Heart left ventricle (tissue), 16 donors: ENCODE data around the gene CNTF. TPM values are rescaled to one million over a fixed set of nuclear protein-coding genes. Genes with fewer than 3 reads are reported as not detected.
A peak's percentile ranks its signal among the peaks of the same experiment; 100 is the strongest.

Experiments used
- ATAC-seq, 4 donors: fragments of 200-7000 bp; cut with Tn5 transposase; one replicate each; pipeline ENCODE4 v1.9.1; 2020 to 2022; ENCODE audit warnings: moderate library complexity in 4 of 4, mild to moderate bottlenecking in 3 of 4, moderate number of reproducible peaks in 1 of 4
- DNase-seq, 5 donors: peaks; one replicate each; pipeline ENCODE4 v3.0.0-alpha.2; 2020
- H3K27ac ChIP-seq, 12 donors: fragments of 200-600 bp; sonication (generic) in 4 of 12; one replicate each; pipeline versions ENCODE4 v1.5.0 to v1.8.0; 2016 to 2022; ENCODE audit warnings: mild to moderate bottlenecking in 2 of 12
- H3K27me3 ChIP-seq, 9 donors: fragments of 200-600 bp; sonication (generic) in 2 of 9; one replicate each; pipeline versions ENCODE4 v1.5.1 to v1.8.0; 2016 to 2022; ENCODE audit warnings: mild to moderate bottlenecking in 3 of 9
- H3K36me3 ChIP-seq, 9 donors: fragments of 200-600 bp; sonication (generic) in 2 of 9; one replicate each; pipeline versions ENCODE4 v1.5.0 to v1.8.0; 2018 to 2022; ENCODE audit warnings: mild to moderate bottlenecking in 2 of 9
- H3K4me1 ChIP-seq, 12 donors: fragments of 200-600 bp; sonication (generic) in 4 of 12; one replicate each; pipeline versions ENCODE4 v1.5.0 to v1.8.0; 2016 to 2022; ENCODE audit warnings: mild to moderate bottlenecking in 3 of 12
- H3K4me3 ChIP-seq, 12 donors: fragments of 200-600 bp; sonication (generic) in 4 of 12; one replicate each; pipeline versions ENCODE4 v1.5.0 to v1.8.0; 2017 to 2022; ENCODE audit warnings: mild to moderate bottlenecking in 9 of 12, moderate library complexity in 4 of 12
- H3K9me3 ChIP-seq, 12 donors: fragments of 200-600 bp; sonication (generic) in 4 of 12; one replicate each; pipeline versions ENCODE4 v1.5.0 to v1.8.0; 2016 to 2022; ENCODE audit warnings: mild to moderate bottlenecking in 1 of 12
- POLR2A ChIP-seq, 2 donors: fragments of 450-650 bp; IDR thresholded peaks; one replicate each; pipeline ENCODE4 v1.6.1; 2017; ENCODE audit warnings: antibody characterized with exemption in 2 of 2, mild to moderate bottlenecking in 2 of 2, moderate library complexity in 2 of 2
- WGBS, 4 donors: extraction: QIAGEN DNeasy Blood & Tissue Kit in 2 of 4; methylation state at CpG; one replicate each; pipeline versions ENCODE4 v1.1.5 to v1.1.7; 2013 to 2018; 5-methylcytosine and 5-hydroxymethylcytosine counted together
- intact Hi-C, 10 donors: fragments of 100-400 bp; cut with DNase I; formaldehyde crosslinking; loops; one replicate each; pipeline versions ENCODE4 v1.11.1 to v1.14.2; 2022
- polyA plus RNA-seq, 2 donors: library from polyadenylated mRNA; stranded (reverse); fragments of 200-250 nt; gene quantifications; one replicate each; pipeline ENCODE4 v1.2.3, GENCODE V29; 2013
- total RNA-seq, 9 donors: library from RNA; depleted of rRNA in 2 of 9; stranded (reverse); fragments of >200 nt in 2 of 9; fragmentation: NEBNext Ultra II Directional in 3 of 9; extraction: Animal tissue kit (Norgen Biotek cat#: 25700) in 3 of 9; gene quantifications; one replicate each; pipeline versions ENCODE4 v1.1.0 to v1.2.4, GENCODE V29; 2016 to 2023
- TF ChIP-seq, protein P1 (sequence below), 12 donors: fragments of 200-600 bp; sonication (generic) in 4 of 12; IDR thresholded peaks; one replicate each; pipeline versions ENCODE4 v1.5.0 to v1.8.0; 2018 to 2022; ENCODE audit warnings: antibody characterized with exemption in 12 of 12, mild to moderate bottlenecking in 5 of 12
- donor health status: ischemic (EF 13 %, LVEDD 7.1; RV severe dilation, severe dysfunction).
- donor health status: healthy with polysubstance abuse.
- donor health status: DM: no; HTN: yes; CAD: no.
- donor health status: DM: no; HTN: no; CAD: no.
- donor health status: ischemic (EF 25% LVEDD 6.9; RV normal size, moderate dysfunction).
- donor health status: ischemic (EF 25% LVEDD 5.7; RV mildly dilated, moderate dysfunction).
- donor health status: healthy.
- donor health status: DM: yes; HTN: yes; CAD: no.
- donor health status: ischemic (EF 35%, LVEDD 5.7; RV mildly dilated, moderate dysfunction).
- donor health status: nonischemic (EF 11% LVEDD 7.7; RV severe dilation, severe dysfunction).
- donor health status: DM: yes; HTN: yes; CAD: no.
- donor health status: PGD.
- donor health status: ischemic (EF 29% LVEDD 5.4; RV normal size, mild dysfunction).
- donor health status: nonischemic (EF 23%, LVEDD 6.1; RV moderate dilation, normal function).

Gene CNTF
- total and polyA plus RNA-seq, 11 donors: 0.19 to 1.5 (median 0.96) TPM

DNA sequence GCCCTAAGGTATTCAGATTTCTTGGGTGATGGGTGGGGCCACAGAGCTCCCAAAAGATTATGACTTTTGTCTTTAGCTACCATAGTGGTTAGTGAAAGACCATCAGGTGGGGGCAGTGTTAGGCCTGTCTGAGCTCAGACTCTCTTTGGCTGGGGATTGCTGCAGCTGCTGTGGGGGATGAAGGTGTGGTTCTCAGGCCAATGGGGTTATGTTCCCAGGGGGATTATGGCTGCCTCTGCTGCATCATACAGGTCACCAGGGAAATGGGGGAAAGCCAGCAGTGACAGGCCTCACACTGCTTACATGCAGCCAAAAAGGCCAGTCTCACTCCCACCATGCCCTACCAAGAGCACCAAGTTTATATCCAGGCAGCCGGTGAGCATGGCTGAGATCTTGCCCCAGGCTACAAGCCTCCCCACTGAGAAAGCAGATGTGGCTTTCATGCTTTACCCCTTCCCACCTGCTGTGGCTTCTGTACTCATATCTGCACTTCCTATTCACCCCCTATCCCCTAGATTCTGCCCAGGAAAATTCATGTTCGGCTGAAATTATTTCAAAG is 24.8 kb downstream of the CNTF start:
- Histone ChIP-seq H3K4me3 (no peak overlapping the region), H3K36me3 (no peaks in the 10 kb centered on the region), H3K4me1 (peaks cover 0 to 16% (median 3%) of the 10 kb centered on the region in 12 donors), H3K27me3 (no peaks in the 10 kb centered on the region), H3K9me3 (peaks cover 0 to 7% (median 0%) of the 10 kb centered on the region in 12 donors), H3K27ac (no peak overlapping the region)
- TF ChIP-seq, protein P1, sequence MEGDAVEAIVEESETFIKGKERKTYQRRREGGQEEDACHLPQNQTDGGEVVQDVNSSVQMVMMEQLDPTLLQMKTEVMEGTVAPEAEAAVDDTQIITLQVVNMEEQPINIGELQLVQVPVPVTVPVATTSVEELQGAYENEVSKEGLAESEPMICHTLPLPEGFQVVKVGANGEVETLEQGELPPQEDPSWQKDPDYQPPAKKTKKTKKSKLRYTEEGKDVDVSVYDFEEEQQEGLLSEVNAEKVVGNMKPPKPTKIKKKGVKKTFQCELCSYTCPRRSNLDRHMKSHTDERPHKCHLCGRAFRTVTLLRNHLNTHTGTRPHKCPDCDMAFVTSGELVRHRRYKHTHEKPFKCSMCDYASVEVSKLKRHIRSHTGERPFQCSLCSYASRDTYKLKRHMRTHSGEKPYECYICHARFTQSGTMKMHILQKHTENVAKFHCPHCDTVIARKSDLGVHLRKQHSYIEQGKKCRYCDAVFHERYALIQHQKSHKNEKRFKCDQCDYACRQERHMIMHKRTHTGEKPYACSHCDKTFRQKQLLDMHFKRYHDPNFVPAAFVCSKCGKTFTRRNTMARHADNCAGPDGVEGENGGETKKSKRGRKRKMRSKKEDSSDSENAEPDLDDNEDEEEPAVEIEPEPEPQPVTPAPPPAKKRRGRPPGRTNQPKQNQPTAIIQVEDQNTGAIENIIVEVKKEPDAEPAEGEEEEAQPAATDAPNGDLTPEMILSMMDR (IDR thresholded peaks at IDR 0.05): no peak
- 78 to 82% (median 81%) methylated on average over 2 of the region's 2 CpGs for WGBS, 4 donors
- DNase-seq (no peak), ATAC-seq (no peak)
- intact Hi-C loops: no loop called here

GRCh38 chr11:58647866-58648265 is 25.4 kb downstream of the CNTF start:
- no peak for TF ChIP-seq POLR2A (IDR thresholded peaks at IDR 0.05)
- TF ChIP-seq, protein P1 (IDR thresholded peaks at IDR 0.05): no peak
- ATAC-seq (no peak), DNase-seq (no peak)
- no peak overlapping the region for H3K27ac ChIP-seq
- 58 to 74% (median 70%) methylated on average over 1 of the region's 1 CpG for WGBS, 4 donors
- no peak overlapping the region for H3K4me3 ChIP-seq
- no peaks in the 10 kb centered on the region for H3K27me3 ChIP-seq
- H3K4me1 ChIP-seq: peaks cover 0 to 21% (median 3%) of the 10 kb centered on the region in 12 donors
- H3K36me3 ChIP-seq: no peaks in the 10 kb centered on the region
- intact Hi-C loops: no loop called here
- peaks cover 0 to 7% (median 0%) of the 10 kb centered on the region in 12 donors for H3K9me3 ChIP-seq

- Histone ChIP-seq H3K4me3 (no peak overlapping the region), H3K27ac (no peak overlapping the region), H3K27me3 (no peaks in the 10 kb centered on the region), H3K36me3 (no peaks in the 10 kb centered on the region), H3K4me1 (peaks cover 0 to 21% (median 4%) of the 10 kb centered on the region in 12 donors), H3K9me3 (peaks cover 0 to 7% (median 0%) of the 10 kb centered on the region in 12 donors)
- ATAC-seq (no peak), DNase-seq (no peak)
- TF ChIP-seq, protein P1 (IDR thresholded peaks at IDR 0.05): no peak
- TF ChIP-seq POLR2A (IDR thresholded peaks at IDR 0.05): no peak
- intact Hi-C loops: loop anchor here in 6 of 10 donors (10.0 kb wide), 4 partner anchors 135 to 505 kb away; no protein-coding TSS in a partner anchor
Observed at GRCh38 chr11:58649623-58650022, 27.2 kb downstream of the CNTF start.

DNA sequence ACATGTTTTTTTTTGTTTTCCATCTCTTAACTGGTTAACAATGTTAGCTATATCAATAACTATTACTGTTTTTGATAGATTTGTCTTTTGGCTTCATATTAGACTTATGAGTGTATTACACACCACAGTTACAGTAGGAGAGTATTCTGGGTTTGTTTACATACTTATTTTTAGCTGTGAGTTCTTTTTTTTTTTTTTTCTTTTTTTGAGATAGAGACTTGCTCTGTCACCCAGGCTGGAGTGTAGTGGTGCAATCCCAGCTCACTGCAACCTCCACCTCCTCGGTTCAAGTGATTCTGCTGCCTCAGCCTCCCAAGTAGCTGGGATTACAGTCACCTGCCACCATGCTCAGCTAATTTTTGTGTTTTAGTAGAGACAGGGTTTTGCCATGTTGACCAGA is 28.0 kb downstream of the CNTF start:
- H3K27ac ChIP-seq: peak overlapping the region in 1 of 12 donors; percentile 56
- no peak for TF ChIP-seq POLR2A (IDR thresholded peaks at IDR 0.05)
- TF ChIP-seq, protein P1 (IDR thresholded peaks at IDR 0.05): no peak
- intact Hi-C loops: loop anchor here in 6 of 10 donors (10.0 kb wide), 4 partner anchors 134 to 504 kb away; no protein-coding TSS in a partner anchor
- no peak overlapping the region for H3K4me3 ChIP-seq
- DNase-seq (no peak), ATAC-seq (peak; percentile 26 to 56 (median 44))
- peaks cover 0 to 7% (median 0%) of the 10 kb centered on the region in 12 donors for H3K9me3 ChIP-seq
- H3K27me3 ChIP-seq: no peaks in the 10 kb centered on the region
- H3K4me1 ChIP-seq: peaks cover 0 to 21% (median 4%) of the 10 kb centered on the region in 12 donors
- WGBS, 4 donors: 13 to 35% (median 29%) methylated on average over 1 of the region's 1 CpG
- H3K36me3 ChIP-seq: no peaks in the 10 kb centered on the region
